GM04503 (cell line): Measurements from ENCODE around the gene GOSR2.
"Not testable (repeated sequence)": the region's sequence is repeated elsewhere in the genome, so short reads cannot be mapped to it uniquely, and the experiment has no call there.

Source experiments
- DNase-seq: peaks from one replicate; pipeline ENCODE4 v3.0.0-alpha.2; 2012; ENCODE audit warnings: low read depth

Gene GOSR2

DNA sequence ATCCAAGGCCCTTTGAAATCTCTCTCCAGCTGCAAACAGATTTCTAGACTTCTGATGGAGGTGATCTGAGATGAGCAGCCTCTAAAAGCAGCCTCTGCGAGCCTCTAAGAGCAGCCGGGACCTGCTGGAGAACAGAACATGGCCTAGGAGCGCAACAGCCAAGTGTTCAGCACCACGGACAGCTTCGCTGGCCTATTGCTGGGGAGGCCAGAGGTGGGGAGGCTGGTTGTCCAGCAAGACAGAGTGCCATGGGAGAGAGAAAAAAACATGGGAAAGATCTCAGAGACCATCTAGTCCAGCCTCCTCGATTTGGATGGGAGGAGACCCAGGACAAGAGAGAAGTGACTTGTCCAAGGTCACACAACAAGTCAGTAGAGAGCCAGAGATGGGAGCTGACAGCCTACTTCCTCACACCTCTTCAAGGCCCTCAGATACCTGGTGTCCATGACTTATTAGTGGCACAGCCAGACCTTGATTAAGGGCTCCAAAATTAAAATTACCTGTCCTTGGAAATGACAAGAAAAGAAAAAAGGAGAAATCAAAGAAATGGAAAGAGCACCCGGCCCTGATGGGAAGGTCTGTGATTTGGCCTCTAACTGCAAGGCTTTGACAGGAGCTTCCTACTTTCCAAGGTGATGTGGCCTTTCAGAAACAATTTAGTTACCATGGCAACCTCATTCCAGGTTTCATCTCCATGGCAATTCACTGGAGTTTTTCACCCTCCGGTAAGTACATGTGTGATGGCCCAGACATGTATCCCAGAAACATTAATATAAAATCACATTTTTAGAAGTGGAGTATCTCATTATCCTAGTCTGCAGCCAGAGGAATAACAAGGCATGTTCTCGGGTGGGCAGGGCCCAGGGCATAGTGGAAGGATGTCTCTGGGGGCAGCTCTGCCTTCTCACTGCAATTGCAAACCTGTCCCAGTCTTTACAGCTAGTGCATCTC lies 41.6 kb downstream of the GOSR2 start:
- no peak for DNase-seq

DNA sequence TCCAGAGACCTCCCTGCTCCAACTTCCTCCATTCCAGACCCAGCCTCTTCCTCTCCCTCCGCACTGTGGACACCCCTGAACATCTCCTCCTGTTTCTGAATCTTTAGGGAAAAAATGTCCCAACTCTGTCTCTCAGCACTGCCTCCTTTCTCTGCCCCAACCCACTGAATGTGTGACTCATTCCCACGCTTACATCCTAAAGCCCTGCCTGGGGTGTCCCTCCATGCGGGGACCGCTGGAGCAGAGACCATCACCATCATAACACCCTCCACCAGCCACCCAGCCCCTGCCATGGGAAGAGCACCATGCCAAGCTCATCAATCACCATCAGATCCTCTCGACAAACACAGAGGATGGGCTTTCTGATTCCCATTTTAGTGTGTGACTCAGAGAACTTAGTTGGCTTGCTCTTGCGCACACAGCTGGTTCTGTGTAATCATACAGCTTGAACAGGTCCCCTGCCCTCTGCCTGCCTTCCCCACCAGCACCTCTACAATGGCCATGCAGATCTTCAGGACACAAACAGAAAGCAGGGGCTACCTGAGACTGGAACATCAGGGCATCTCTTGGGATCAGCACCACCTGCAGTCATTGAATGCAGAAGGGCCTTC lies 45.4 kb downstream of the GOSR2 start:
- DNase-seq = no peak

DNA sequence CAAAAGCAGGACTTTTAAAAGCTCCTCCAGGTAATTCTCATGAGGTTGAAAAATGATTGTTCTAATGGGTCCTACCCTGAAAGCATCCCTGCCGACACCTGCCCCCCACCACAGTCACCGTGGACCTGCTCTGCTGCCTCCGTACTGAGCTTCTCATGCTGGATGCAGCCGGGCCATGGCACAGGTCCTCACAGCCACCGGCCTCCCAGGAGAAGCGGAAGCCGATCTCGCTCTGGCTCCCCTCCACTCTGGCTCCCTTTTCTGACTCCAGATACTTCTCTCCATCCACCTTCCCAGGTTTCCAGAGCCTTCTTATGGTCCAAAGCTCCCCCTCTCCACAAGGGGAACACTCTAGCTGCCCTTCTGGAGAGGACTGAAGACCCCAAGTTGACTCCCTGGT lies 45.9 kb downstream of the GOSR2 start:
- no peak for DNase-seq

DNA sequence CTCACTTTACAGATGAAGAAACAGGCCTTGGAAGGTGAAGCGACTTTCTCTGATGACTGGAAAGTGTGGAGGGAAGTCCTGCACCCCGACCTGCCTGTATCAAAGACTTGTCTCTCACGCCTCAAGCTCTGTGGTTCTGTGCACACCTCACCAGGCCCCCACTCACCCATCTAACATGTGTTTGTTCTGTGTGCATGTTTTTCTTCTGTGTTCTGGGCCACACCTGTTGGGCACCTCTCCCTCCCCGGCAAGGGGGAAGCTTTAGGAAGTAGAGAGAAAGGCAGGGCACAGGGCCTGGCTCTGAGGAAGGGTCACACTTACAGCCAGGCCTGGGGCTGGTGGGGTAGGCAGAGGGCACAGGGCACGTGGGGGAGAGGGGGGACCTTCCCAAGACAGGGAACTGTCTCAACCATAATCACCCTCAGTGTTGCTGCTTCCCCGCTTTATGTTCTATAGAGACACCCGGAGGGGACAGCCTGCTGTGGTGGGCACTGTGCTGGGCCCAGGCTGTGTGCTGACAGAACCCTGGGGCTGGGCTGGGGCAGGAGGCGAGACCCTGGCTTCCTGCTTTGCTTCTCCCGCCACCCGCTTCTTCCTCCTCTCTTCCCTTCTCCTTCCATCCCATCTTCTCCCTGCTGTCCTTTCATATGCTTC lies 48.8 kb downstream of the GOSR2 start:
- DNase-seq = no peak

DNA sequence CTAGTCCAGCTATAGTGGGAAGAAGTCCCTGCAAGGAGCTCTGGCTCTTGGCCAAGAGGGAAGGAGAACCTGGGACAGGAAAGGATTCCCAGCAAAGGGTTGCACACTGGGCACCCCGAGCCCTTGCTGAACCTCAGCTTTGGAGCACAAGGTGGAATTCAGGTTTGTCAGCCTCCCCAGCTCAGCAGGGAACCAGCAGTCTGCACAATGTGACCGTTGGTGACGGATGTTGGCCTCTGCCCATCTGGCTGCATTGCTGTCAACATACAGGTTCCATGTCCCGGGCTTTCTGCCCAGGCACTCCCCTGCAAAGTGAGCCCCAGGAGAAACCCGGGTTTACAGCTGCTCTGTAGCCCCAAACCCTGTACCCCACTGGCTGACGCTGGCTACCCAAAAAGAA lies 49.4 kb downstream of the GOSR2 start:
- DNase-seq = no peak

DNA sequence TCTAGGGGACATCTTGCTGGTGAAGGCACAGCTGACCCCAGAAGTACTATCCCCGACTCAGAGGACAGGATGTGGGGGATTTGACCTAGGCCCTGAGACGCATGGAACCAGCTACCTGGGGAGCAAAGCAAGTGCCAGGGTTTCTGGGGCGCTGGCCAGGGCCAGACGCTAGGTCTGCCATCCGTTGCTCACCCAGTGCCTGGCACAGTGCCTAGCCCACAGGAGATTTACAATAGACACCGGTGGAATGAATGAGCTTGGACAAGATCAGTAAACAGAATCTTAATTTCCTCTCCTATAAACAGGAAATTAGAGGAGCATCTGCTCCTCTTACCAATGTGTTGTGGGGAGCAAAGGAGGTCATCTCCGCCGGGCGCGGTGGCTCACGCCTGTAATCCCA lies 51.1 kb downstream of the GOSR2 start:
- no peak for DNase-seq

DNA sequence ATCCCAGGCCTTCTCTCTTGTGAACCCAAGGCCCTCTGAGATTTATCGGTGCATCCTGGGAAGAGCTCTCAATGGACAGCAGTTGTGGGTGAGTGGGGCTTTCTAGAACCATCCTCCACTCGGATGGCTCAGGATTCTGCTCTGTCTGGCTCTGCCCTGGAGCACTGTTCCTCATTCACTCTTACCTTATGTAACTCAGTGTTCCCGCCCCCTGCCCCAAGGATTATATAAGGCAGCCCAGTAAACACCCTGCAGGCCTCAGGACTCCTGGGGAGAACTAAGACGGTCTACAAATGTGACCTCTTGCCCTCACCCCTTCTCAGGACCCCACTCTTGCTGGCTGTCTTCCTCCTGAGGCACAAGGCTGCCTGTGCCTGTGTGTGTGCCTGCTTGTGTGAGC lies 52.3 kb downstream of the GOSR2 start:
- no peak for DNase-seq

DNA sequence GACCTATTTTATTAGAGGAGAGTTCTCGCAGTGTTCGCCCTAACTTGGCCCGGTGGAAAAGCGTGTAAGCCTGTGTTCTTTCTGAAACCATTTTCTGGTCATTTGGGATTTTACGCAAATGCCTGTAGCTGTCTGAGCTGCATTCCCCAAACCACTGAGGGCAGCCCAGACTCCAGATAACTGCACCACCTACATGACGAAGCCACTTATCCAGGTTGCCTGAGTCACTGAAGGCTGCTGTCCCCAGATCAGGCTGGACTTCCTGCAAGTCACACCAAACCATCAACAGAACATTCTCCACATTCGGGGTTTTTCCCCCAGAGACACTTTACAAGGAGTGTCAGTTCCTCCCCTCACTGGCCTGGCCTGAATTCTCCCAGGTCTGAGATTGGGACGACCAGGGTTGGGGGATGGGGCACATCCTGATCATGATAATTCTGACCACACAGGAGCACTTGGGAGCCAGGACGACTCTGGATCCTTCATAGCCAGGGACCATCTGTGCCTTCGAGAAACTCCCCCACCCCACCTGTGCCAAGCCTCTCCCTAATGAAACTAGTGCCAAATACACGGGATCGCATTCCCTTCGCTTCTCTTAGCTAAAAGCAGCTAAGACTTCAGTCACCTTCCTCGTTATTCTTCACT lies 53.8 kb downstream of the GOSR2 start:
- DNase-seq = no peak

DNA sequence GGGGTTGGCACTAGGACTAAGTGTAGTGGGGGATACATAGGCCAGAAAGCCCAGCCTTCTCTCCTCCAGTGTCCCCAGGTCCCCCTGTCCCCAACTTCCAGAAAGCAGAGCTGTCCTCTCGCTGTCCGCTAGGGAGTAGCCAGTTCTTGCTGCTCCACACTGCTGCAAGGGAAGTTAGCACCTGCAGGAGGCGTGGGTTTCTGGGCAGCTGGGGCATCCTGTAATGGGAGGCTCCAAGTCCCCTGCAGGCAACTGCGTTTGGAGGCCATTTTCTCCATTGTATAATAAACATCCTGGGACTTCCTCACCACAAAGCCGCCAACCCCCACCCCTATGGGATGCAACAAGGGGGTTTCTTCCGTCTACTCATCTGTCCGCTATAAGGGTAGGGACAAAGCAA lies 54.4 kb downstream of the GOSR2 start:
- DNase-seq = no peak

DNA sequence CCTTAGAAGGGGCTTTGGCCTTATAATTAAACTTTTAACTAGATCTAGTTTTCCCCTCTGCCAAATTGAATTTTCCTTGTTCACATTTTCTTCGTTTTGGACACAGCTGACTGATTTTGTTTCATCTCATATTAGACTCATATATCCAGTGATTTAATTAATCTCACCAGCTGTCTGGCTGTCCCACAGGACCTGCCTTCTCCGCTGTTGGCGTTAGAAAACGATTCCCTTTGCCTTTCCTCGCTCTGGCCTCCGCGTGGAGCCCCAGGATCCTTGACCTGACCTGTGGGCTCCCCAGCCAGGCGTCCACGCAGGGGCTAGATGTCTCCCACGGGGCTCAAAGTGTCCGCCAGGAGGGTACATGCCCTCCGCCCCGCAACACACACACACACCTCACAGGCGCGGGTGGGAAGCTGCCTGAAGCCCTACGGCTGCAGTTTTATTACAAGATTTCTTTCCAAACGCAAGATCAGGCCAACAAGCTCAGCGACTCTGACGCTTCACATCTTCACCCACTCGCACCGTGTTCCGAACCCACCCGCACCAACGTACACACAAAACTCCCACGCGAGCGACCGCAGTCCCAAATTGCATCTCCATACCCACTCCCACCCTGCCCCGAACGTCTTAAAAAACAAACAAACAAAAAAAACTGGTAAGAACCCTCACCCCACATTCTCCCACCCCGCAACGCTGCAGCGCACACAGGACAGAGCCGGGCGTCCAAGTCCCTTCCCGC lies 55.0 kb downstream of the GOSR2 start:
- DNase-seq = no peak

DNA sequence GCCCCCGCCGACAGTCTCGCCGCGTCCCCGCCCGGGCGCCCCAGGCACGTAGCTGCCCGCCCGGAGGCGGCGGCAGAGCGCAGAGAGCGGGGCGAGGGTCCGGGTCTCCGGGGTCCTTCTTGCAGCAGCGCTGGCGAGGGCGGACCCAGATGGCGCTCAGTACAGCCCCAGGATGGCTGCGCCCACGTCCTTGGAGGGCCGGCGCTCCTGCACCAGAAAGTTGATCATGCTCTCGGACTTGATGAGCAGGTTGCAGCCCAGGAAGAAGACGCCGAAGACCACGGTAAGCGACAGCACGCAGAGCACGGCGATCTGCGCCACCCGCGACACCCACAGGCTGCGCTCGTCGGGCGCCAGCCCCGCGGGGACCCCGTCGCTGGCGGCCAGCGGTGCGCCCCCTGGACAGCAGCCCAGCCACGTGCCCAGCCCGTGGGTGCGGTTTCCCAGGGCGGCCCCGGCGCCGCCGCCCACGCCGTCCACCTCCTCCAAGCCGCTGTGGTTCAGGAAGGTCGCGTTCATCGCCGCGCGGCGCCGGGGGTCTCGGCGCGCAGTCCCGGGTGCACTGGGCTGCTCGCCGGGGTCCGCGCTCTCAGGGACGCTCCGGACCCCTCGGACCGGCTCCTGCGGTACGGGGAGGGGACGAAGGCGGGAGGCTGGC lies 55.7 kb downstream of the GOSR2 start:
- DNase-seq = no peak

DNA sequence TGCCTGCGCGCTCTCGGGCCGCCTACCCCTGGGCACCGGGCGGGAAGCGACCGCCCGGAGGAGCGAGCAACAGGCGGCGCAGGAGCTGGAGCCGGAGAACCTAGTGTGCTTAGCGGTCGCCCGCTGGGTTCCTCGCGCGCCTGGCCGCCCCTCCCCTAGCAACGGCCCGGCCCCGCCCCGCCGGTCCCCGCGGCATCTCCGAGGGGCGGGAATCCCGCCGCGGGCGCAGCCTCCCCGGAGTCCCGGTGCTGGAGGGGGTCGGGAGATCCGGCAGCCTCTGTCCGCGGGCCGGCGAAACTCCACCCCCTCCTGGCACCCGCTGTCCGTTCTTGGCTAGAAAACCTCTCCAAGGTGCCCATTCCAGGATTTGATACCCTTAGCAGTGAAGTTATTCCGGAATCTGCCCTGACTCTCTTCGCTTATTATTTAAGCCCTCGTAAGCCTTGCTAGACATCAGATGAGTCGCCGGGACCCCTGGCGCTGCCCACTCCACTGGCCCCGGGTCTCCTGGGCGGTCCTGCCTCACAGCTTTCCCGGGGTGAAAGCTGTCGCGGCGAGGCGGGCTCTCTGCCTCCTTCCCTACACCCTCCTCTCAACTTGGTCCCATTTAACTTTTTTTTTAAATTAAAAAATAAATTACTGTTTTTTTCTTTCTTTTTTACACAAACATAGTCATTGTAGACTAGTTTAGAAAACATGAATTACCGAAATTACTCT lies 56.3 kb downstream of the GOSR2 start, which contains the start of gene RPRML:
RPRML (minus strand) TSS at position 107 of the 717 bp plus-strand sequence. CDS start 246 bp downstream, outside the sequence.
- DNase-seq = no peak

DNA sequence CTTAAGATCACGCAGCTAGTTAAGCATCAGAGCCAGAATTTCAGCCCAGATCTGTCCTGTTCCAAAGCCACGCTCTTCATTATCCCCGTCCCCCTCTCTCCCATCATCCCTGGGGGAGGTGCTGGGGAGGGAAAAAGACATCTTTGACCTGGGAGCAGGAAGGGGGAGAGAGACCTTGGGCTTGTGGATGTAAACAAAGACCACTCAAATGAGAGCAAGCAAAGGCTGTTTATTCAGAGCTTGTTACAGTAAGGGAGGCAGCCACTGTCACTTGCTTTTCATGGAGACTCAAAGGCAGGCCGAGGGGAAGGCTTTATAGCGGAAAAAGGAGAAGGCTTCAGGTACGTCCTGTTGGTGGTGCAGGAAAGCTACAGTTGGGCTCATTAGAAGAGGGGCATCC lies 59.6 kb downstream of the GOSR2 start:
- no peak for DNase-seq

DNA sequence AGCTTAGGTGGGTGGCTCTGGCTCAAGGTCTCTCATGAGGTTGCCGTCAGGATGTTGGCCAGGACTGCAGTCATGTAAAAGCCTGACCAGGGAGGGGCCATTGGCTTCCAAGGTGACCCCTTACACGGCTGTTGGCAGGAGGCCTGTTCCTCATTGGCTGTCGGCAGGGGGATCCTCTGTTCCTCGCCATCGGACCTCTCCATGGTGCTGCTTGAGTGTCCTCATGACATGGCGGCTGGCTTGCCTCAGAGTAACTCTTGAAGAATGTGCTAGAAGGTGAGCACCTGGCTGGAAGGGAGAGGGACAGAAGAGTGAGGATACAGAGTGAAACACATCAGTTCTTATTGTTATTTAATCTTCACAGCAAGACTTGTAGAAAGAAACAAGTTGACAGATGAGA lies 60.8 kb downstream of the GOSR2 start:
- DNase-seq = no peak

DNA sequence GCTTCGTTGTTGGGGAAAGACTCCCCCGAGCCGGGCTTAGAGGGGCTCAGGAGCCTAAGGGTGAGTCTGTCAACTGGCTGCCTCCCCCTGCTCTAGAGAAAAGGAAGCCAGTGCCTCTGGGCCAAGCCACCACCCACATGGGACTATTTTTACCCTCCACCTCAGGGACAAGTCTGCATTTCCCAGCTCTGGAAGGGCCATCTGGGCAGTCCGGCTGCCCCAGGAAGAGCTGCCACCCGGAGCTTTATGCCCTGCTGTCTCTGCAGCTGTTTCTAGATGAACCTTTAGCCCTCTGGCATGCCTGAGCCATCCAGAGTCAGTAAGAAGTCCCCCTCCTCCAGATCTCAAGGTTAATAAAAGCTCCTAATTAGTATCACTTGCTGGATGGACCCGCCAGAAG lies 61.4 kb downstream of the GOSR2 start:
- DNase-seq = no peak

DNA sequence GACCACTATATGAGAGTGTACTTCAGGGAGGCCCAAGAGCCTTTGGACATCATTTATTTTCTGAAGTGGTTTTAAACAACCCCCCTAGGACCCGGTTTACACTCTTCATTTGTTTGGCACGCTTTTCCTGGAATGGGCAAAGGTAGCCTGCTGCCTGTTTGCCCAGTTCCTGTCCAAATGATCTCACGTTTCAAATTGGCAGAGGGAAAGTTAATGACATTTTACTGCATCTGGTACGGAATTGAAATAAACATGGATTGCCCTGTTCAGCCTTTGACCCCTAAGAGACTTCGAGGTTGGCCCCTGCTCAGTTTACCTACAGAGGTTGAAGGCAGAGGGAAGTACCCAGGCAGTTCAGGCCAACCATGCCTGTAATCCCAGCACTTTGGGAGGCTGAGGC lies 61.9 kb downstream of the GOSR2 start:
- no peak for DNase-seq

DNA sequence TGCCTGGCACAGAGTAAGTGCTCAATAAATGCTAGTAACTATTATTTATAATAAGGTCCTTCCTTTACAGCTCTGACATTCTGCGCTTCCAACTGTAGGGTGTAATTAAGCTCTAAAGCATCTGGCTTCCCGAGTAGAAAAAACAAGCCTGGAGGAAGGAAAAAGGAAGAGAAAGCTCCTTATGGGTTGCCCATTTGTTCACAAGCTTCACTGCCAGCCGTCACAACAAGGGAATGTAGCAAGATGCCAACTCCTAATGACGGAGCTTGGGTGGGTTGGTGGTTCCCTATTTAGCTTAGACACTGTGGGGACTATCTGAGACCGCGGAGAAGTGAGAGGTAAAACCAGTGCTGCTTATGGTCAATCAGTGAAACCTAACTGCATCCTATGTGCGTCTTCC lies 63.4 kb downstream of the GOSR2 start:
- DNase-seq = no peak

DNA sequence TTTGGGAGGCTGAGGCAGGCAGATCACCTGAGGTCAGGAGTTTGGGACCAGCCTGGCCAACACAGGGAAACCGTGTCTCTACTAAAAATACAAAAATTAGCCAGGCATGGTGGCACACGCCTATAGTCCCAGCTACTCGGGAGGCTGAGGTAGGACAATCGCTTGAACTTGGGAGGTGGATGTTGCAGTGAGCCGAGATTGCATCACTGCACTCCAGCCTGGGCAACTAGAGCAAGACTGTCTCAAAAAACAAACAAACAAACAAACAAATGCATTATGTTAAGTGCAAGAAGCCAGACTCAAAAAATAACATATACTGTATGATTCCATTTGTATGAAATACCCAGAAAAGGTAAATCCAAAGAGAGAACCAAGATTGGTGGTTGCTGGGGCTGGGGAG lies 65.0 kb downstream of the GOSR2 start:
- DNase-seq = not testable (repeated sequence)

DNA sequence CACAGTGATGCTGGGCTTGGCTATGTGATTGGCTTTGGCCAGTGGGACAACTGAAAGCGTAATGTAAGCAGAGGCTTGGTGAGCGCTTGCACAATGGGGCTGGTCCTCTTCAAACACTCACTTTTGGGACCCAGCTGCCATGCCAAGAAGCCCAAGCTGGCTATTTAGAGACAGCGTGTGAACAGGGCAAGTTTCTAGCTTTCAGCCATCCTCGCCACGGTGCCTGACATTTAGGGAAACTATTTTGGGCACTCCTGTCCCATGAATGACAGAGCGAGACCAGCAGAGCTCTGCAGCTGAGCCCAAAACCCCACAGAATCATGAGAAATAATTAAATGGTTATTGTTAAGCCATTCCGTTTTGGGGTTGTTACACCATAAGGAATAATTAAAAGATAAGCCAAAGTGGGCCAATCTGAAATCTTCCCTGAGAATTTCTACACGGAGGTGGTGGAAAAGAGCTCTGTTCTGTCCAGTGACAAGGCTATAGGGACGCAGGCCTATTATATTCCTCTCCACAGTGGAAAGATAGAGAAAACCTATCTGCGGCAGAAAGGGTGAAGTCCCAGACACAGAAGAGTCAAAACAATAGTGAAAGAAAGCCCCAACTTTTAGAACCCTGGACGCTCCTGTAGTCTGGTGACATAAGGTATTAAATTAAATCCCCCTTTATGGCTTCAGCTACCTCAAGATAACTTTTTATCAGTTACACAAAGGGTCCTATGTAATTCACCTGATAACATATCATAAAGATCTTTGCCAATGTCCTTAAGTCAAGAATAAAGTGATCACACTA lies 66.9 kb downstream of the GOSR2 start:
- no peak for DNase-seq

DNA sequence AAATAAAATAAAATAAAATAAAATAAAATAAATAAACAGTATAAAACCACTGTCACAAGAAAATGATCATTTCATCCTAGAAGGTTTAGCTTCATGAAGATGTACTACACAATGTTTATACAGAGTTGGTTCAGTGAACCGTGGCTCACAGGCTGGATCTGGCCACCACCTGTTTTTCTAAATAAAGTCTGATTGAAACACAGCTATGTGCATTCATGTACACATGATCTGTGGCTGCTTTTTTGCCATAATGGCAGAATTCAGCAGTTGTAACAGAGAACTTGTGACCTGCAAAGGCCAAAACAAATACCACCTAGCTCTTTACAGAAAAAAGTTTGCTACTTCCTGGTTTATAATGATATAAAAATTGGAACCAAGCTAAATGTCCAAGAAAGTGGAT lies 68.7 kb downstream of the GOSR2 start:
- DNase-seq = no peak
